Gastrocnemius medialis (tissue), 4 donors: ENCODE results near the gene NOL4L.

ENCODE experiments used
- CTCF ChIP-seq, 5 experiments: fragments of 450-650 bp in 3 of 5; fragments of 200-600 bp in 2 of 5; sonication (generic) in 2 of 5; IDR thresholded peaks in 4 of 5; conservative IDR thresholded peaks in 1 of 5; 1 replicate in 4 of 5; 2 replicates in 1 of 5; pipeline ENCODE4 v1.5.1; 2016 to 2019; ENCODE audit warnings: antibody characterized with exemption in 5 of 5, mild to moderate bottlenecking in 3 of 5, moderate library complexity in 3 of 5
- POLR2A ChIP-seq, 2 donors: fragments of 450-650 bp; IDR thresholded peaks; one replicate each; pipeline ENCODE4 v1.6.1; 2017; ENCODE audit warnings: antibody characterized with exemption in 2 of 2, mild to moderate bottlenecking in 2 of 2, moderate library complexity in 2 of 2

- TF ChIP-seq POLR2A (IDR thresholded peaks at IDR 0.05), result no peak
- TF ChIP-seq CTCF (IDR thresholded peaks at IDR 0.05 in 4 of 5, conservative IDR thresholded peaks at IDR 0.05 in 1 of 5), result no peak
These were observed 131.5 kb downstream of the NOL4L start for GRCh38 chr20:32453467-32454163.
